HG02884 (cell line): ENCODE results near the gene RAB30.
"Not testable (repeated sequence)": the region's sequence is repeated elsewhere in the genome, so short reads cannot be mapped to it uniquely, and the experiment has no call there.

Experiments
- ATAC-seq: cut with Tn5 transposase; IDR thresholded peaks from one replicate; pipeline ENCODE4 v1.9.1; 2021; ENCODE audit warnings: mild to moderate bottlenecking, moderate library complexity; ENCODE audit not compliant: unreplicated experiment

Gene RAB30

GRCh38 chr11:82988936-82989627 lies 82.6 kb downstream of the RAB30 start:
- ATAC-seq: no peak

GRCh38 chr11:82987997-82988396 lies 83.7 kb downstream of the RAB30 start:
- ATAC-seq: no peak

- ATAC-seq: no peak
Observed at GRCh38 chr11:82986446-82986845, 85.3 kb downstream of the RAB30 start.

- ATAC-seq: no peak
Observed at GRCh38 chr11:82981852-82982251, 89.8 kb downstream of the RAB30 start.

GRCh38 chr11:82980947-82981346 lies 90.8 kb downstream of the RAB30 start:
- no peak for ATAC-seq

- ATAC-seq: no peak
Observed at GRCh38 chr11:82980292-82980691, 91.4 kb downstream of the RAB30 start.

GRCh38 chr11:82979824-82980223 lies 91.9 kb downstream of the RAB30 start:
- ATAC-seq: no peak

GRCh38 chr11:82978422-82979099 lies 93.1 kb downstream of the RAB30 start:
- no peak for ATAC-seq

GRCh38 chr11:82976786-82977185 lies 94.9 kb downstream of the RAB30 start:
- ATAC-seq: no peak

- no peak for ATAC-seq
Observed at GRCh38 chr11:82975882-82976281, 95.8 kb downstream of the RAB30 start.

- no peak for ATAC-seq
Observed at GRCh38 chr11:82974851-82975250, 96.8 kb downstream of the RAB30 start.

- ATAC-seq: no peak
Observed at GRCh38 chr11:82974135-82974534, 97.6 kb downstream of the RAB30 start.

GRCh38 chr11:82972103-82972502 lies 99.6 kb downstream of the RAB30 start:
- no peak for ATAC-seq

- ATAC-seq: not testable (repeated sequence)
Observed at GRCh38 chr11:82971519-82971946, 100.2 kb downstream of the RAB30 start.

- not testable (repeated sequence) for ATAC-seq
Observed at GRCh38 chr11:82970507-82971083, 101.1 kb downstream of the RAB30 start.

GRCh38 chr11:82969811-82970210 lies 101.9 kb downstream of the RAB30 start:
- ATAC-seq: peak; percentile 99

GRCh38 chr11:82967381-82967780 lies 104.3 kb downstream of the RAB30 start:
- ATAC-seq: no peak

- not testable (repeated sequence) for ATAC-seq
Observed at GRCh38 chr11:82962021-82962420, 109.7 kb downstream of the RAB30 start.

- no peak for ATAC-seq
Observed at GRCh38 chr11:82960779-82961143, 110.9 kb downstream of the RAB30 start.

GRCh38 chr11:82959987-82960778 lies 111.5 kb downstream of the RAB30 start:
- peak; percentile 98 for ATAC-seq

GRCh38 chr11:82955736-82956453 lies 115.8 kb downstream of the RAB30 start:
- not testable (repeated sequence) for ATAC-seq
